ENCODE measurements around the gene CDC25C.

Gene CDC25C

DNA sequence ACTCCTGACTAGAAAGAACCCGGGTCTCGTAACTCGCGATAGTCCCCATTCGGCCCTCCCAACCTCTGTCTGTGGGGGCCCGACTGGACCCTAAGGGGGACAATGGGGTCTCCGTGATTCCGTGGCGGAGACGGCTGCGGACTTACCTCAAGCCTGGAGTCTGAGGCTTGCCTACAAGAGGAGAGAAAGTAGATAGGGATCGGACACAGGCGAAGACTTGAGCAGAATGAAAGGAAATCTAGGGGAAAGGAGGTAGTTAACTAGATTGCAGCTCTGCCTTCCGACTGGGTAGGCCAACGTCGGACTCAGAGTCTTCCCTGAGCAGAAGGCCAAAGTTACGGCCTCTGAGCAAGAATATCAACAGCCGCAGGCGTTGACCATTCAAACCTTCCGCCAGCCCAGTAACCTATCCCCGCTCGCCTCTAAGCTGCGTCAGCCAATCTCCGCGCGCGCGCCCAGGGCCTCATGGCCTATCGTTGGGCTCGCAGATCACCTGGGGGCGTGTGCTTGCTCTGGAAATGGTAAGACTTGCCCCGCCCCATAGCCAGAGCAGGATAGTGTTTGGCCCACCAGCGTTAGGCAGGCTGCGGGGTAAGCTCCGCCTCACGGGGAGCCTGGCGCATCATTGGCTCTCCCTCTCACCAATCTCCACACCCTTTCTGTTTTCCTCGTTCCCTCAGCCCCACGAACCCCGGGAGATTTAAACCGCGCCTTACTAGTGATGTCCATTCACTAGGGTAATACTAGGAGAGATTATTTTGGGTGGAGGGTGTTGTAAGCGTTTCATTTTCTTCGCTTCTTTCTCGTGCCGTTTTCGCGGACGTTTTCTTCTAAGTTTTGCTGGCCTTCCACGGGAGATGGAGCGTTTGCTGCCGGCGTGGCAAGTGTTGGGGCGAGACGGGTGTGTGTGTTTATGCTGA lies at the start of gene CDC25C:
TSS of gene CDC25C (minus strand) at position 356 of the 920 bp plus-strand sequence. CDS start 624 bp downstream, outside the sequence.
- H3K4me3 Mint-ChIP-seq = peak within 1 kb of the TSS; percentile 95
- H3K4me1 Mint-ChIP-seq = peaks cover 13% of the 10 kb centered on the region
- ATAC-seq (replicated peaks; ENCODE audit: extremely low read depth, poor library complexity, severe bottlenecking) = peak; percentile 100
- no peaks in the 10 kb centered on the region for H3K9me3 Mint-ChIP-seq
- peaks cover 10% of the 10 kb centered on the region for H3K36me3 Mint-ChIP-seq (ENCODE audit: insufficient read depth)
- H3K27ac Mint-ChIP-seq (ENCODE audit: low read depth) = peak within 1 kb of the TSS; percentile 81
- no peaks in the 10 kb centered on the region for H3K27me3 Mint-ChIP-seq
- DNase-seq (ENCODE audit: low spot score in 2 of 2) = peak; percentile 87 to 95

DNA sequence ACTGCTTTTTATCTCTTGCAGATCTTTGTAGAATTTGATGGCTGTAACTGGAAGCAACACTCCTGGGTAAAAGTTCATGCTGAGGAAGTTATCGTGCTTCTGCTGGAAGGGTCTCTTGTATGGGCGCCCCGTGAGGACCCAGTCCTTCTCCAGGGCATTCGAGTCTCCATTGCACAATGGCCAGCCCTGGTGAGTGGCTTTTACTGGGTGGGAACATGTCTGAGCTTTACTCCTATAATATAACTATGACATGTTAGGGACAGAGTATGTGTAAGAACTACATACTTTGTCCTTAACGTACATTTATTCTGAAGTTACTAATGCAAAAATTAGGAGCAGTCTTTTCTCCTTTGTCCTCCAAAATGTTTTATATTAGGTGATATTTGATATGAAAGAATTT lies 41.0 kb upstream of the CDC25C start:
- ATAC-seq (replicated peaks; ENCODE audit: extremely low read depth, poor library complexity, severe bottlenecking) (no peak), DNase-seq (ENCODE audit: low spot score in 2 of 2) (no peak)
- Mint-ChIP-seq H3K27me3 (no peaks in the 10 kb centered on the region), H3K27ac (ENCODE audit: low read depth) (no peak overlapping the region), H3K9me3 (no peaks in the 10 kb centered on the region), H3K36me3 (ENCODE audit: insufficient read depth) (peaks cover 43% of the 10 kb centered on the region), H3K4me3 (no peak overlapping the region), H3K4me1 (peaks cover 21% of the 10 kb centered on the region)

DNA sequence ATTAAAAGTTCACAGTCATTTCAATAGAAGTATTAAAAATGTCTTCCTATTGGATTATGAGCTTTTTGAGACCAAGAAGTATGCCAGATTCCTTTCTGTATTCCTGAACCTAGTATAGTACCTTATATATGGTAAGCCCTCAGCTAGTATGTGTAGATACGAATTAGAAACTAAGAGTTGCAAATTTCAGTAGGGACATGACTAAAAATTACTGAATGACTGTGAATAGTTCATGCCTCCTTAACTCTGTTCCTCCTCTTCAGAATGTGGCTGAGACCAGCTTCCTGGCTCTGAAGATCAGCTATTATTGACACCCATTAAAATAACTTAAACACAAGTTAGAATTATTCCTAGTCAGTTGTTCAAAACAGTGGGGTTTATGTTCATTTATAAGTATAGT lies 40.6 kb upstream of the CDC25C start:
- no peak overlapping the region for H3K4me3 Mint-ChIP-seq
- H3K27ac Mint-ChIP-seq (ENCODE audit: low read depth) = no peak overlapping the region
- peaks cover 21% of the 10 kb centered on the region for H3K4me1 Mint-ChIP-seq
- H3K9me3 Mint-ChIP-seq = no peaks in the 10 kb centered on the region
- ATAC-seq (replicated peaks; ENCODE audit: extremely low read depth, poor library complexity, severe bottlenecking) (no peak), DNase-seq (ENCODE audit: low spot score in 2 of 2) (no peak)
- H3K27me3 Mint-ChIP-seq = no peaks in the 10 kb centered on the region
- H3K36me3 Mint-ChIP-seq (ENCODE audit: insufficient read depth) = peaks cover 39% of the 10 kb centered on the region

GRCh38 chr5:138371454-138371853 lies 39.9 kb upstream of the CDC25C start:
- no peak overlapping the region for H3K4me3 Mint-ChIP-seq
- peaks cover 27% of the 10 kb centered on the region for H3K4me1 Mint-ChIP-seq
- H3K27ac Mint-ChIP-seq (ENCODE audit: low read depth) = no peak overlapping the region
- H3K27me3 Mint-ChIP-seq = no peaks in the 10 kb centered on the region
- H3K9me3 Mint-ChIP-seq = no peaks in the 10 kb centered on the region
- H3K36me3 Mint-ChIP-seq (ENCODE audit: insufficient read depth) = peaks cover 33% of the 10 kb centered on the region
- ATAC-seq (replicated peaks; ENCODE audit: extremely low read depth, poor library complexity, severe bottlenecking) (no peak), DNase-seq (ENCODE audit: low spot score in 2 of 2) (no peak)

DNA sequence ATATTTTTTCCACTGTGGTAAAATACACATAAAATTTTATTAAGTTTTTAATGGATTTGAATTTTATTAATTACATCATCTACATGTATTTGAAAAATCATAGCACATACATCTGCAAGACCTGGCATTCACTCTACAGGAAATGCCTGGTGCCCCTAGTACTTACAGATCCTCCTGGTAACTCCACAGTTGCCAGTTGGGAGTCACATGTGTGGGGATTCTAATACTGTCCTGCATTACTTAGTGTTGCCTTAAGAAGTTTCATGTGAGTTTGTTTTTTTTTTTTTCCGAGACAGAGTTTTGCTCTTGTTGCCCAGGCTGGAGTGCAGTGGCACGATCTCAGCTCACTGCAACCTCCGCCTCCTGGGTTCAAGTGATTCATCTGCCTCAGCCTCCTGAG lies 38.9 kb upstream of the CDC25C start:
- Mint-ChIP-seq H3K4me3 (no peak overlapping the region), H3K27ac (ENCODE audit: low read depth) (no peak overlapping the region), H3K27me3 (no peaks in the 10 kb centered on the region), H3K4me1 (peaks cover 33% of the 10 kb centered on the region), H3K36me3 (ENCODE audit: insufficient read depth) (peaks cover 26% of the 10 kb centered on the region), H3K9me3 (no peaks in the 10 kb centered on the region)
- no peak for ATAC-seq (replicated peaks; ENCODE audit: extremely low read depth, poor library complexity, severe bottlenecking)
- no peak for DNase-seq (ENCODE audit: low spot score in 2 of 2)

- Mint-ChIP-seq H3K9me3 (no peaks in the 10 kb centered on the region), H3K36me3 (ENCODE audit: insufficient read depth) (peaks cover 19% of the 10 kb centered on the region), H3K4me3 (peak overlapping the region; percentile 2), H3K27me3 (no peaks in the 10 kb centered on the region), H3K4me1 (peaks cover 33% of the 10 kb centered on the region), H3K27ac (ENCODE audit: low read depth) (peak overlapping the region; percentile 18)
- ATAC-seq (replicated peaks; ENCODE audit: extremely low read depth, poor library complexity, severe bottlenecking) = peak; percentile 28
- DNase-seq (ENCODE audit: low spot score in 2 of 2) = no peak
Observed at GRCh38 chr5:138369706-138370105, 38.1 kb upstream of the CDC25C start.

GRCh38 chr5:138369261-138369660 lies 37.7 kb upstream of the CDC25C start:
- Mint-ChIP-seq H3K4me3 (peak overlapping the region; percentile 2), H3K27ac (ENCODE audit: low read depth) (peak overlapping the region; percentile 18), H3K4me1 (peaks cover 36% of the 10 kb centered on the region), H3K27me3 (no peaks in the 10 kb centered on the region), H3K36me3 (ENCODE audit: insufficient read depth) (peaks cover 16% of the 10 kb centered on the region), H3K9me3 (no peaks in the 10 kb centered on the region)
- ATAC-seq (replicated peaks; ENCODE audit: extremely low read depth, poor library complexity, severe bottlenecking) = no peak
- no peak for DNase-seq (ENCODE audit: low spot score in 2 of 2)

- Mint-ChIP-seq H3K4me1 (peaks cover 39% of the 10 kb centered on the region), H3K9me3 (no peaks in the 10 kb centered on the region), H3K27ac (ENCODE audit: low read depth) (peak overlapping the region; percentile 30), H3K27me3 (no peaks in the 10 kb centered on the region), H3K36me3 (ENCODE audit: insufficient read depth) (peaks cover 5% of the 10 kb centered on the region), H3K4me3 (no peak overlapping the region)
- DNase-seq (ENCODE audit: low spot score in 2 of 2) (no peak), ATAC-seq (replicated peaks; ENCODE audit: extremely low read depth, poor library complexity, severe bottlenecking) (no peak)
Observed at GRCh38 chr5:138366632-138367382, 35.2 kb upstream of the CDC25C start.

DNA sequence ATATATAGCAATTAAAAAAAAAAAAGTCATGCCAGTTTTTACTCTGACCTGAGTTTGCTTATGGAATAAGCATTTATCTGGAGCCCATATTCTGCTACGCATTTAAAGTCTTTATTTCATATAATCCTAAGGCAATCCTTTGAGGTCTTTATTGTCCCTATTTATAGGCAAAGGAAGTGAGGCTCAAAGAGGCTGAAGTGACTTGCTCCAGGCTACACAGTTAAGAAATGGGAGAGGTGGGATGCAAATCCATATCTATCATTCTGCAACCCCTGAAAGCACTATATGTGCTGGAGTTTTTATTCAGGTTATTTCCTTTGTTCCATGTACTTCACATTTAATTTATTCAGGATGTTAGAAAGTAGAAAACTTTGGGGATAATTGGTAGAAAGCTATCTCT lies 33.0 kb upstream of the CDC25C start:
- Mint-ChIP-seq H3K4me3 (no peak overlapping the region), H3K9me3 (no peaks in the 10 kb centered on the region), H3K4me1 (peaks cover 51% of the 10 kb centered on the region), H3K27ac (ENCODE audit: low read depth) (no peak overlapping the region), H3K36me3 (ENCODE audit: insufficient read depth) (peaks cover 7% of the 10 kb centered on the region), H3K27me3 (no peaks in the 10 kb centered on the region)
- ATAC-seq (replicated peaks; ENCODE audit: extremely low read depth, poor library complexity, severe bottlenecking) = no peak
- no peak for DNase-seq (ENCODE audit: low spot score in 2 of 2)

GRCh38 chr5:138360941-138361452 lies 29.4 kb upstream of the CDC25C start:
- peaks cover 8% of the 10 kb centered on the region for H3K36me3 Mint-ChIP-seq (ENCODE audit: insufficient read depth)
- no peak for ATAC-seq (replicated peaks; ENCODE audit: extremely low read depth, poor library complexity, severe bottlenecking)
- no peaks in the 10 kb centered on the region for H3K9me3 Mint-ChIP-seq
- no peak for DNase-seq (ENCODE audit: low spot score in 2 of 2)
- H3K4me3 Mint-ChIP-seq = peak overlapping the region; percentile 9
- H3K27ac Mint-ChIP-seq (ENCODE audit: low read depth) = peak overlapping the region; percentile 72
- H3K4me1 Mint-ChIP-seq = peaks cover 24% of the 10 kb centered on the region
- no peaks in the 10 kb centered on the region for H3K27me3 Mint-ChIP-seq

- H3K9me3 Mint-ChIP-seq = no peaks in the 10 kb centered on the region
- peaks cover 35% of the 10 kb centered on the region for H3K4me1 Mint-ChIP-seq
- DNase-seq (ENCODE audit: low spot score in 2 of 2) (no peak), ATAC-seq (replicated peaks; ENCODE audit: extremely low read depth, poor library complexity, severe bottlenecking) (no peak)
- H3K36me3 Mint-ChIP-seq (ENCODE audit: insufficient read depth) = peaks cover 8% of the 10 kb centered on the region
- H3K27me3 Mint-ChIP-seq = no peaks in the 10 kb centered on the region
- H3K4me3 Mint-ChIP-seq = no peak overlapping the region
- H3K27ac Mint-ChIP-seq (ENCODE audit: low read depth) = no peak overlapping the region
Observed at GRCh38 chr5:138359621-138360020, 28.0 kb upstream of the CDC25C start.

GRCh38 chr5:138354926-138355378 lies 23.3 kb upstream of the CDC25C start:
- Mint-ChIP-seq H3K4me1 (peaks cover 43% of the 10 kb centered on the region), H3K36me3 (ENCODE audit: insufficient read depth) (peaks cover 25% of the 10 kb centered on the region), H3K27ac (ENCODE audit: low read depth) (peak overlapping the region; percentile 94), H3K27me3 (no peaks in the 10 kb centered on the region), H3K9me3 (no peaks in the 10 kb centered on the region), H3K4me3 (peak overlapping the region; percentile 99)
- peak; percentile 52 for ATAC-seq (replicated peaks; ENCODE audit: extremely low read depth, poor library complexity, severe bottlenecking)
- DNase-seq (ENCODE audit: low spot score in 2 of 2) = peak in 1 of 2 donors; percentile 36

Data from central memory CD8-positive, alpha-beta T cell (primary cell).